Measurements from ENCODE around the gene CST6.

- no peak for TF ChIP-seq EZH2phosphoT487 (IDR thresholded peaks at IDR 0.05; ENCODE audit: borderline replicate concordance)
- no peak for TF ChIP-seq CTCF (conservative IDR thresholded peaks at IDR 0.05; ENCODE audit: low read length)
Observed at GRCh38 chr11:66015454-66015881, 3.7 kb downstream of the CST6 start.
